Skeletal muscle tissue (tissue), 4 donors: ENCODE data around the gene LRRC27. TPM values are rescaled to one million over a fixed set of nuclear protein-coding genes. Genes with fewer than 3 reads are reported as not detected.

Experiments used
- H3K27ac ChIP-seq: one replicate; pipeline ENCODE4 v1.7.0; 2013; ENCODE audit warnings: mild to moderate bottlenecking, low read depth, low read length, inconsistent platforms
- H3K27me3 ChIP-seq, 3 donors: one replicate each; pipeline ENCODE4 v1.7.0; 2013; ENCODE audit warnings: low read length in 3 of 3; ENCODE audit not compliant: control insufficient read depth in 3 of 3, insufficient read depth in 3 of 3
- H3K36me3 ChIP-seq, 3 donors: one replicate each; pipeline ENCODE4 v1.7.0; 2013; ENCODE audit warnings: low read length in 3 of 3; ENCODE audit not compliant: control insufficient read depth in 3 of 3, insufficient read depth in 3 of 3
- H3K4me1 ChIP-seq, 3 donors: one replicate each; pipeline ENCODE4 v1.7.0; 2013; ENCODE audit warnings: low read length in 3 of 3, mild to moderate bottlenecking in 3 of 3; ENCODE audit not compliant: control insufficient read depth in 3 of 3, insufficient read depth in 3 of 3
- H3K4me3 ChIP-seq, 3 donors: one replicate each; pipeline ENCODE4 v1.7.0; 2013; ENCODE audit warnings: low read length in 3 of 3
- H3K9ac ChIP-seq, 3 donors: one replicate each; pipeline ENCODE4 v1.7.0; 2013; ENCODE audit warnings: low read length in 3 of 3, mild to moderate bottlenecking in 3 of 3, moderate library complexity in 2 of 3, low read depth in 1 of 3
- H3K9me3 ChIP-seq, 3 donors: one replicate each; pipeline ENCODE4 v1.7.0; 2013; ENCODE audit warnings: low read length in 3 of 3; ENCODE audit not compliant: control insufficient read depth in 3 of 3
- total RNA-seq: library from RNA; depleted of rRNA; stranded (reverse); fragments of >200 nt; gene quantifications from one replicate; pipeline ENCODE4 v1.2.3, GENCODE V29; 2014
- donor health status: Osteomylitis.

The LRRC27 gene
- total RNA-seq, 1 donor from 2014 or later: 2.6 TPM

DNA sequence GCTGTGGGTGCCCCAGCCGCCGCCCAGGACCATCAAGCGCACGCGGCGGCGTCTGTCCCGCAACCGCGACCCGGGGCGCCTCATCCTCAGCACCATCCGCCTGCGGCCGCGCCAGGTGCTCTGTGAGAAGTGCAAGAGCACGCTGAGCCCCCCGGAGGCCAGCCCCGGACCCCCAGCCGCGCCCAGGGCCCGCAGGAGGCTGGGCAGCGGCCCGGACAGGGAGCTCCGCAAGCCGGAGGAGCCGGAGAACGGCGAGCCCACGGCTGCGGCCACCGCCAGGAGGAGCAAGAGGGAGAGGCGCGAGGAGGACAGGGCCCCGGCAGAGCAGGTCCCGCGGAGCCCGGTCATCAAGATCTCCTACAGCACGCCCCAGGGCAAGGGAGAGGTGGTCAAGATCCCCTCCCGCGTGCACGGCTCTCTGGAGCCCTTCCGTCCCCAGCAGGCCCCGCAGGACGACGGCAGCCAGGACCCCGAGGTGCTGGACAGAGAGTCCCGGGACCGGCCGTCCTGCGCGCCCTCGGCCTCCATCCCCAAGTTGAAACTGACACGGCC, 73.0 kb downstream of the LRRC27 start:
- H3K27ac ChIP-seq: no peak overlapping the region
- peaks cover 10 to 13% (median 12%) of the 10 kb centered on the region in 3 donors for H3K36me3 ChIP-seq
- H3K27me3 ChIP-seq: no peaks in the 10 kb centered on the region
- no peaks in the 10 kb centered on the region for H3K9me3 ChIP-seq
- H3K4me3 ChIP-seq: no peak overlapping the region
- no peak overlapping the region for H3K9ac ChIP-seq
- peaks cover 18 to 45% (median 40%) of the 10 kb centered on the region in 3 donors for H3K4me1 ChIP-seq

DNA sequence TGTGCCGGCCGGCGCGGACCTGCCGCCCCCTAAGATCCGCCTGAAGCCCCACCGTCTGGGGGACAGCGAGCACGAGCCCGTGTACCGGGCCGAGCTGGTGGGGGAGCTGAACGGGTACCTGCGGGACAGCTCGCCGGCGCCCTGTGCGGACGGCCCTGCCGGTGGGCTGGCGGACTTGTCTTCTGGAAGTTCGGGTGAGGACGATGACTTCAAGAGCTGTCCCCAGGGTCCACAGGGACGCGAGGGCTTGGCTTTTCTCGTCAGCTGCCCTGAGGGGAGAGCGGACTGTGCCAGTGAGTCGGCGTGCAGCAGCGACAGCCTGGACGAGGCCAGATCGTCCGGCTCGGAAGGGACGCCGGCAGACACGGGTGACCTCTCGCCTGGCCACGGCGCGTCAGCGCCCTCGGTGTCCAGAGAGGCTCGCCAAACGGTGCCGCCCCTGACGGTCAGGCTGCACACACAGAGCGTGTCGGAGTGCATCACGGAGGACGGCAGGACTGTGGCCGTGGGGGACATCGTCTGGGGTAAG, 73.5 kb downstream of the LRRC27 start:
- Histone ChIP-seq H3K27ac (no peak overlapping the region), H3K9ac (no peak overlapping the region), H3K4me1 (peaks cover 16 to 40% (median 35%) of the 10 kb centered on the region in 3 donors), H3K27me3 (no peaks in the 10 kb centered on the region), H3K36me3 (peaks cover 10 to 13% (median 12%) of the 10 kb centered on the region in 3 donors), H3K9me3 (no peaks in the 10 kb centered on the region), H3K4me3 (no peak overlapping the region)

GRCh38 chr10:132406181-132406580, 74.2 kb downstream of the LRRC27 start:
- Histone ChIP-seq H3K4me3 (no peak overlapping the region), H3K9ac (no peak overlapping the region), H3K4me1 (peaks cover 13 to 36% (median 33%) of the 10 kb centered on the region in 3 donors), H3K27ac (no peak overlapping the region), H3K36me3 (peaks cover 10 to 13% (median 12%) of the 10 kb centered on the region in 3 donors), H3K9me3 (no peaks in the 10 kb centered on the region), H3K27me3 (no peaks in the 10 kb centered on the region)

DNA sequence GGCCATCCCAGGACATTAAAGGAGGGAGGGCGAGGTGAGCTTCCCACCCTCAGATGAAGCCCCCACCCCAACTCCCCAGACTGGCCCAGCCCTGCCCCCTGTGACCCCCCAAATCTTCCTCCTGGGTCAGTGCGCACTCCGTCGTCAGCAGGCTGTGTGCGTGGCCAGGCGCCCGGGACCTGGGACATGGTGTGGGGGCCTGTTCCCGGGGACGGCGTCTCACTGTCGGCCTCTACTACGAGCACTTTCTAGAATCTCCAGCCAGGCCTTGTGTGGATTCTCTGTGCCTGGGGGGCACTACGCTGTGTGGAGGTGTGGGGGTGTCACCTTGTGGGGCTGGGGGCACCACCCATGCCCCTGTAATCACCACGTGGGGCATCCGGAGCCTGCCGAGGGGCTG, 74.8 kb downstream of the LRRC27 start:
- Histone ChIP-seq H3K36me3 (peaks cover 10 to 13% (median 12%) of the 10 kb centered on the region in 3 donors), H3K4me1 (peaks cover 19 to 36% (median 33%) of the 10 kb centered on the region in 3 donors), H3K27ac (no peak overlapping the region), H3K4me3 (no peak overlapping the region), H3K9me3 (no peaks in the 10 kb centered on the region), H3K9ac (no peak overlapping the region), H3K27me3 (no peaks in the 10 kb centered on the region)

GRCh38 chr10:132407243-132407746, 75.3 kb downstream of the LRRC27 start:
- Histone ChIP-seq H3K4me3 (no peak overlapping the region), H3K9me3 (no peaks in the 10 kb centered on the region), H3K27ac (no peak overlapping the region), H3K9ac (peak overlapping the region in 2 of 3 donors; percentile 45 to 47), H3K27me3 (no peaks in the 10 kb centered on the region), H3K4me1 (peaks cover 25 to 39% (median 38%) of the 10 kb centered on the region in 3 donors), H3K36me3 (peaks cover 10 to 13% (median 12%) of the 10 kb centered on the region in 3 donors)

DNA sequence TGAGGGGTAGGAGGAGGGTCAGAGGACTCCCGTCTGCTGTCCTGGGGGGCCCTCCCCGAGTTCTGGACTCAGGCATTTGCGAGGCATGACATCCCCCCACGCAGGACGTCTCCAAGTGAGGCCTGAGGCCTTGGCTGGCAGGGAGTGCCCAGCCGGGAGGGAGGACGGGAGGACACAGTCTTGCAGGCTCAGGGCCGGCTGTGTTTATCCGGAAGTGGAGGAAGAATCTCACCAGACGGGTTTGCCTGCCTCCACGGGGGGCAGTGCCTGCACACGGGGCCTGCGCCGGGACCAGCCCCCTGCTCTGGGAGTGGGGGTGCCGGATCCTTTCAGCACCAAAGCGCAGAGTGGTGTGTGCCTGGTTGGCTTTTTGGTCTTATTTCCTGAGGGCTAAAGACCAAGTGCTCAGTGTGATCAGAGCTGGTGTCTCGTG, 75.9 kb downstream of the LRRC27 start:
- H3K4me1 ChIP-seq: peaks cover 25 to 42% (median 42%) of the 10 kb centered on the region in 3 donors

DNA sequence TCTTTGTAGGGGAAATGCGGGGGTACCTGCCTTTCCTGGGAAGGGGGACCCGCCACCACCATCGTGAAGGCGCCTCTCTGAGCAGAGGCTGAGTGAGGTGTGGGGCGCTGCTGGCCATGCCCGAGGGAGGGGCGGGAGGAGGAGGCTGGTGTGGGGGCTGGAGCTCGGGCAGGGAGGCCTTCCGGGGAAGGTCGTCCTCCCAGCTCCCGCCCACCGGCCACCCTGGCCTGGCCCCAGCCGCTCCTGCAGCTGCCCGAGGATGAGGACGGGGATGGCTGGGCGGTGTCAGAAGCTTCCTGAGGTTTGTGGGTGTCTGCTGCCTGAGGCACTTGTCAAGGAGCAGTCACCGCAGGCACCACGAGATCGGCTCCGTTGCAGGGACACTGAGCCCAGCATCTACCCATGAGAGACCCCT, 76.4 kb downstream of the LRRC27 start:
- peak overlapping the region; percentile 9 for H3K27ac ChIP-seq

More for the DNA sequence above, 75.9 kb downstream of the LRRC27 start:
- Histone ChIP-seq H3K4me3 (no peak overlapping the region), H3K9ac (peak overlapping the region in 1 of 3 donors; percentile 47), H3K27me3 (no peaks in the 10 kb centered on the region), H3K27ac (peak overlapping the region; percentile 9), H3K36me3 (peaks cover 10 to 13% (median 12%) of the 10 kb centered on the region in 3 donors), H3K9me3 (no peaks in the 10 kb centered on the region)

DNA sequence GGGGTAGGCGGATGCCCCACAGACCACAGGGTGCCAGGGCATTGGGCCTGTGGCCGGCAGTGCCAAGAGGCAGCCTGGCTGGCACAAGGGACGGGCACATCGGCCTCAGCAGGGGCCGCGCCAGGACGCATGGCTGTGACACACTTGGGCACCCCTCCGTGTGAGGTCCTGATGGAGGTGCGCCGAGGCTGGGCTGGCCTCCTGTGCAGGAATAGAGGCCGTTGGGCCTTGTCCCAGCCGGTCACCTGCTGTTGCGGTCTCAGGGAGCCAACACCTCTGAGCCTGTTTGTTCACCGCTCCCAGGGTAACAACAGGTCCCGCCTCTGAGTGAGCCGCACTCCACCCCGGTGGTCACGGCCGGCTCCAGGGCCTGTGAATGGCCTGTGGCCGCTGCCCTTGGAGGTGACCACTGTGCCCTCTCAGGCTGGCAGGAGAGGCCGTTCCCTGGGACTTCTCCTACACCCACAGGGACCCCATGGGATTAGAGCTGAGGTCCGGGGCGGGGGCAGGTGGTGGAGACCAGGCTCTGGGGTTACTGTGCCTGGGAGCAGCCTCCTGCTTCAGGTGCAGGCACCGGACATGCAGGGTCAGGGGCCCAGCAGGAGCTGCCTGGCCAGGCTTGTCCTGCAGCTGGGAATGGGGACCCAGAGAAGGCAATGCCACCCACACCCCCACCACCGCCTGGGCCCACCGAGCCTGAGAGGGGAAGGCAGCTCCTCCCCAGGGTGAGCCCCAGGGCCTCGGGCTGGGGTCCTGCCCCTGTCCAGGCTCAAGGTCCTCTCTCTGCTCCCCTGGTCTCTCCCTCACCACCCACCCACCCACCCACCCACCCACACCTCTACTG, 77.1 kb downstream of the LRRC27 start:
- Histone ChIP-seq H3K4me1 (peaks cover 25 to 53% (median 53%) of the 10 kb centered on the region in 3 donors), H3K27me3 (no peaks in the 10 kb centered on the region), H3K9me3 (no peaks in the 10 kb centered on the region), H3K9ac (peak overlapping the region in 1 of 3 donors; percentile 64), H3K4me3 (peak overlapping the region in 1 of 3 donors; percentile 13), H3K36me3 (peaks cover 10 to 13% (median 12%) of the 10 kb centered on the region in 3 donors), H3K27ac (no peak overlapping the region)

More for the DNA sequence above, 76.4 kb downstream of the LRRC27 start:
- peaks cover 10 to 13% (median 12%) of the 10 kb centered on the region in 3 donors for H3K36me3 ChIP-seq
- peak overlapping the region in 1 of 3 donors; percentile 64 for H3K9ac ChIP-seq
- H3K27me3 ChIP-seq: no peaks in the 10 kb centered on the region
- peaks cover 25 to 47% (median 46%) of the 10 kb centered on the region in 3 donors for H3K4me1 ChIP-seq
- H3K9me3 ChIP-seq: no peaks in the 10 kb centered on the region
- peak overlapping the region in 1 of 3 donors; percentile 13 for H3K4me3 ChIP-seq

- Histone ChIP-seq H3K9me3 (no peaks in the 10 kb centered on the region), H3K27ac (no peak overlapping the region), H3K4me1 (peaks cover 25 to 58% (median 57%) of the 10 kb centered on the region in 3 donors), H3K27me3 (no peaks in the 10 kb centered on the region), H3K4me3 (no peak overlapping the region), H3K9ac (peak overlapping the region in 1 of 3 donors; percentile 64), H3K36me3 (peaks cover 10 to 13% (median 12%) of the 10 kb centered on the region in 3 donors)
These were observed 77.7 kb downstream of the LRRC27 start for GRCh38 chr10:132409667-132410028.
